Kidney (tissue), 14 donors: ENCODE data around the gene CRBN. TPM values are rescaled to one million over a fixed set of nuclear protein-coding genes. Genes with fewer than 3 reads are reported as not detected.

Source experiments
- DNase-seq, 5 donors: peaks; one replicate each; pipeline ENCODE4 v3.0.0-alpha.2; 2013 to 2020
- FAIRE-seq: peaks from 2 replicates; lab custom pipeline; 2012; peaks lifted over from hg19 to GRCh38; lab: Jason Lieb, UNC
- H3K27ac ChIP-seq, 2 donors: one replicate each; pipeline ENCODE4 v1.7.0; 2013; ENCODE audit warnings: low read depth in 2 of 2, low read length in 2 of 2, inconsistent platforms in 1 of 2
- H3K27me3 ChIP-seq: one replicate; pipeline ENCODE4 v1.7.1; 2013; ENCODE audit warnings: low read length, inconsistent platforms; ENCODE audit not compliant: control insufficient read depth, insufficient read depth
- H3K36me3 ChIP-seq, 3 donors: one replicate each; pipeline versions ENCODE4 v1.7.0 to v1.7.1; 2013; ENCODE audit warnings: low read length in 3 of 3, control low read depth in 1 of 3, inconsistent platforms in 1 of 3; ENCODE audit not compliant: insufficient read depth in 3 of 3, control insufficient read depth in 2 of 3
- H3K4me1 ChIP-seq, 3 donors: one replicate each; pipeline versions ENCODE4 v1.7.0 to v1.7.1; 2013; ENCODE audit warnings: low read length in 3 of 3, inconsistent platforms in 1 of 3, low read depth in 1 of 3; ENCODE audit not compliant: control insufficient read depth in 2 of 3, insufficient read depth in 2 of 3
- H3K4me3 ChIP-seq, 3 donors: one replicate each; pipeline versions ENCODE4 v1.7.0 to v1.8.1; 2013; ENCODE audit warnings: low read length in 3 of 3, control low read depth in 1 of 3, inconsistent platforms in 1 of 3
- H3K9ac ChIP-seq, 3 donors: one replicate each; pipeline versions ENCODE4 v1.7.0 to v1.7.1; 2013; ENCODE audit warnings: low read length in 3 of 3, control low read depth in 1 of 3, inconsistent platforms in 1 of 3
- H3K9me3 ChIP-seq, 3 donors: one replicate each; pipeline versions ENCODE4 v1.7.0 to v1.7.1; 2013; ENCODE audit warnings: low read length in 3 of 3, control low read depth in 1 of 3, inconsistent platforms in 1 of 3; ENCODE audit not compliant: control insufficient read depth in 2 of 3, insufficient read depth in 1 of 3
- CTCF ChIP-seq: IDR thresholded peaks from 3 replicates; pipeline ENCODE4 v1.5.1; 2012; ENCODE audit warnings: mild to moderate bottlenecking, moderate library complexity, borderline replicate concordance; ENCODE audit not compliant: insufficient read depth; ENCODE audit errors: extremely low read depth
- intact Hi-C: fragments of 100-400 bp; cut with DNase I; formaldehyde crosslinking; loops from one replicate; pipeline ENCODE4 v1.11.1; 2022
- polyA plus RNA-seq: library from polyadenylated mRNA; stranded (reverse); fragments of 350-450 nt; fragmentation: Illumina TruSeq; extraction: RNeasy Lipid Tissue Mini Kit (QIAGEN cat#74804); gene quantifications from one replicate; pipeline ENCODE4 v1.2.3, GENCODE V29; 2014; ENCODE audit warnings: low read depth, low replicate concordance; ENCODE audit not compliant: insufficient read depth
- total RNA-seq: library from RNA; stranded (reverse); fragmentation: NEBNext Ultra II Directional; extraction: Animal tissue kit (Norgen Biotek cat#: 25700); gene quantifications from one replicate; pipeline ENCODE4 v1.2.1, GENCODE V29; 2021
- donor health status: control.
- donor health status: control.
- donor health status: control.
- donor health status: control.
- donor health status: control.
- donor health status: DM: yes; HTN: yes; CAD: no.
- donor health status: Normal renal cell carcinoma (clear cell type).

Gene CRBN
- total and polyA plus RNA-seq, 2 donors from 2014 or later: 31.0 to 56.7 TPM

- peaks cover 15 to 50% (median 30%) of the 10 kb centered on the region in 3 donors for H3K36me3 ChIP-seq
- FAIRE-seq: no peak
- intact Hi-C loops: no loop called here
These were observed 13.8 kb downstream of the CRBN start for GRCh38 chr3:3165650-3166049.

GRCh38 chr3:3165241-3165640 lies 14.2 kb downstream of the CRBN start:
- no peaks in the 10 kb centered on the region for H3K4me1 ChIP-seq
- TF ChIP-seq CTCF: no peak
- no peaks in the 10 kb centered on the region for H3K27me3 ChIP-seq
- H3K27ac ChIP-seq: no peak overlapping the region
- H3K36me3 ChIP-seq: peaks cover 12 to 47% (median 30%) of the 10 kb centered on the region in 3 donors
- intact Hi-C loops: no loop called here
- H3K9me3 ChIP-seq: no peaks in the 10 kb centered on the region
- no peak for FAIRE-seq
- no peak overlapping the region for H3K4me3 ChIP-seq
- no peak overlapping the region for H3K9ac ChIP-seq
- DNase-seq: no peak

More at GRCh38 chr3:3165650-3166049, 13.8 kb downstream of the CRBN start:
- no peaks in the 10 kb centered on the region for H3K27me3 ChIP-seq
- DNase-seq: no peak
- no peaks in the 10 kb centered on the region for H3K4me1 ChIP-seq
- no peak overlapping the region for H3K4me3 ChIP-seq
- TF ChIP-seq CTCF: no peak
- no peaks in the 10 kb centered on the region for H3K9me3 ChIP-seq
- H3K27ac ChIP-seq: no peak overlapping the region
- no peak overlapping the region for H3K9ac ChIP-seq

- Histone ChIP-seq H3K27ac (no peak overlapping the region), H3K36me3 (peaks cover 10 to 54% (median 23%) of the 10 kb centered on the region in 3 donors), H3K9ac (no peak overlapping the region), H3K4me3 (no peak overlapping the region), H3K4me1 (no peaks in the 10 kb centered on the region), H3K9me3 (no peaks in the 10 kb centered on the region), H3K27me3 (no peaks in the 10 kb centered on the region)
- TF ChIP-seq CTCF: no peak
- FAIRE-seq: no peak
- intact Hi-C loops: no loop called here
- no peak for DNase-seq
These were observed 18.7 kb downstream of the CRBN start for GRCh38 chr3:3160826-3161225.

- no peak overlapping the region for H3K4me3 ChIP-seq
- no peak overlapping the region for H3K27ac ChIP-seq
- H3K36me3 ChIP-seq: peaks cover 5 to 46% (median 21%) of the 10 kb centered on the region in 3 donors
- no peak overlapping the region for H3K9ac ChIP-seq
- no peak for TF ChIP-seq CTCF
- FAIRE-seq: no peak
- no peak for DNase-seq
- intact Hi-C loops: no loop called here
- no peaks in the 10 kb centered on the region for H3K27me3 ChIP-seq
- no peaks in the 10 kb centered on the region for H3K4me1 ChIP-seq
- H3K9me3 ChIP-seq: no peaks in the 10 kb centered on the region
These were observed 22.0 kb downstream of the CRBN start for GRCh38 chr3:3157484-3157883.
